ENCODE data around the gene ECEL1.
A peak's percentile ranks its signal among the peaks of the same experiment; 100 is the strongest.
"Not testable (repeated sequence)": the region's sequence is repeated elsewhere in the genome, so short reads cannot be mapped to it uniquely, and the experiment has no call there.

The ECEL1 gene

GRCh38 chr2:232440220-232441018 is 47.2 kb downstream of the ECEL1 start:
- DNase-seq, result peak; percentile 20

- DNase-seq, result no peak
Observed at GRCh38 chr2:232439758-232440135, 47.9 kb downstream of the ECEL1 start.

GRCh38 chr2:232438951-232439757 is 48.5 kb downstream of the ECEL1 start:
- no peak for DNase-seq

GRCh38 chr2:232438091-232438490 is 49.5 kb downstream of the ECEL1 start:
- no peak for DNase-seq

GRCh38 chr2:232437195-232437571 is 50.5 kb downstream of the ECEL1 start:
- no peak for DNase-seq

GRCh38 chr2:232436381-232437194 is 51.0 kb downstream of the ECEL1 start:
- no peak for DNase-seq

GRCh38 chr2:232435805-232436204 is 51.8 kb downstream of the ECEL1 start:
- DNase-seq, result no peak

- DNase-seq, result no peak
Observed at GRCh38 chr2:232435375-232435648, 52.3 kb downstream of the ECEL1 start.

GRCh38 chr2:232434563-232435374 is 52.9 kb downstream of the ECEL1 start:
- DNase-seq, result no peak

- no peak for DNase-seq
Observed at GRCh38 chr2:232434091-232434490, 53.5 kb downstream of the ECEL1 start.

GRCh38 chr2:232433622-232434021 is 54.0 kb downstream of the ECEL1 start:
- not testable (repeated sequence) for DNase-seq

GRCh38 chr2:232432598-232433184 is 54.9 kb downstream of the ECEL1 start:
- DNase-seq, result no peak

- no peak for DNase-seq
Observed at GRCh38 chr2:232431705-232432590, 55.7 kb downstream of the ECEL1 start.
